CD4-positive, alpha-beta T cell treated with Interferon alpha-2 for 1 hour (primary cell): ENCODE results near the gene TNFRSF11A.

Experiments used
- DNase-seq, 2 donors: peaks; one replicate each; pipeline ENCODE4 v3.0.0-alpha.2; 2020 to 2022

The TNFRSF11A gene

GRCh38 chr18:62325806-62326645 lies 916 bp downstream of the TNFRSF11A start:
- peak; percentile 5 to 10 for DNase-seq

GRCh38 chr18:62326646-62327348 lies 1.7 kb downstream of the TNFRSF11A start:
- DNase-seq: no peak

- no peak for DNase-seq
These were observed 2.9 kb downstream of the TNFRSF11A start for GRCh38 chr18:62327977-62328376.

- no peak for DNase-seq
These were observed 3.7 kb downstream of the TNFRSF11A start for GRCh38 chr18:62328586-62329525.

- peak in 1 of 2 donors; percentile 11 for DNase-seq
These were observed 4.8 kb downstream of the TNFRSF11A start for GRCh38 chr18:62329691-62330454.

GRCh38 chr18:62330650-62331049 lies 5.5 kb downstream of the TNFRSF11A start:
- no peak for DNase-seq

- no peak for DNase-seq
These were observed 6.7 kb downstream of the TNFRSF11A start for GRCh38 chr18:62331581-62332356.

- no peak for DNase-seq
These were observed 7.3 kb downstream of the TNFRSF11A start for GRCh38 chr18:62332431-62332830.

- no peak for DNase-seq
These were observed 8.0 kb downstream of the TNFRSF11A start for GRCh38 chr18:62332964-62333695.

GRCh38 chr18:62334120-62334519 lies 9.0 kb downstream of the TNFRSF11A start:
- DNase-seq: no peak

GRCh38 chr18:62335494-62335893 lies 10.4 kb downstream of the TNFRSF11A start:
- no peak for DNase-seq

- no peak for DNase-seq
These were observed 11.5 kb downstream of the TNFRSF11A start for GRCh38 chr18:62336618-62337017.

GRCh38 chr18:62337336-62337735 lies 12.2 kb downstream of the TNFRSF11A start:
- no peak for DNase-seq

- DNase-seq: no peak
These were observed 13.5 kb downstream of the TNFRSF11A start for GRCh38 chr18:62338446-62339105.

GRCh38 chr18:62339106-62339988 lies 14.2 kb downstream of the TNFRSF11A start:
- no peak for DNase-seq

- no peak for DNase-seq
These were observed 15.9 kb downstream of the TNFRSF11A start for GRCh38 chr18:62340996-62341395.

GRCh38 chr18:62341473-62341872 lies 16.4 kb downstream of the TNFRSF11A start:
- DNase-seq: no peak

GRCh38 chr18:62342884-62343283 lies 17.8 kb downstream of the TNFRSF11A start:
- no peak for DNase-seq

- no peak for DNase-seq
These were observed 18.2 kb downstream of the TNFRSF11A start for GRCh38 chr18:62343316-62343715.
